ENCODE results near the gene NUCB2.

NUCB2 gene

GRCh38 chr11:17314232-17314547 is 37.7 kb downstream of the NUCB2 start:
- H3K4me3 ChIP-seq (ENCODE audit: low read length), result no peak overlapping the region
- H3K4me1 ChIP-seq (ENCODE audit: insufficient read depth, low read length), result no peaks in the 10 kb centered on the region
- H2AFZ ChIP-seq (ENCODE audit: low read depth, low read length), result no peak overlapping the region
- H3K36me3 ChIP-seq (ENCODE audit: insufficient read depth, low read length), result peaks cover 24% of the 10 kb centered on the region
- no peaks in the 10 kb centered on the region for H3K9me3 ChIP-seq (ENCODE audit: low read length)
- no peaks in the 10 kb centered on the region for H3K27me3 ChIP-seq (ENCODE audit: insufficient read depth, low read length)

DNA sequence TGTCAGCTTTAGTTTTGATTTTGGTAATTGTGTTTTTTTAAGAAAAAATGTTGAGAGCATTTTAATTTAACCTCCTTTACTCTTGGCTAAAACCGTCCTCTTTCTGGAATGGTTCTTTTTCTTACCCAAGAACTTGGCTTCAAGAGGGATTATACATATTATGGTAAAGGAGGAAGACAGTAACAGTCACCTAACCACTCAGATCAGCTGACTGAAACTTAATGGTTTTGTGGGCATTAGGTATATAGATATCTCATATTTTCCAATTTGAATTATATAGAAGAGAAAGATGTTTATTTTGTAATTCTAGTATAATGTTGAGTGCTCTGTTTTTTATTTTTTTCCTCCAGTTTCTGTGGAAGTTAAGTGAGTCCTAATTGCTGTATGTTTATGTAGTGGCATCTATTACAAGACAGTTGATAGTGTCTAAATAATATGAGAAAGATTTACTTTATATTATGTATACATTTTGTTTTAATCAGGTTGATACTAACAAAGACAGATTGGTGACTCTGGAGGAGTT is 38.4 kb downstream of the NUCB2 start:
- H2AFZ ChIP-seq (ENCODE audit: low read depth, low read length), result no peak overlapping the region
- peaks cover 1% of the 10 kb centered on the region for H3K9me3 ChIP-seq (ENCODE audit: low read length)
- H3K4me3 ChIP-seq (ENCODE audit: low read length), result no peak overlapping the region
- no peaks in the 10 kb centered on the region for H3K27me3 ChIP-seq (ENCODE audit: insufficient read depth, low read length)
- H3K36me3 ChIP-seq (ENCODE audit: insufficient read depth, low read length), result peaks cover 22% of the 10 kb centered on the region
- no peaks in the 10 kb centered on the region for H3K4me1 ChIP-seq (ENCODE audit: insufficient read depth, low read length)

DNA sequence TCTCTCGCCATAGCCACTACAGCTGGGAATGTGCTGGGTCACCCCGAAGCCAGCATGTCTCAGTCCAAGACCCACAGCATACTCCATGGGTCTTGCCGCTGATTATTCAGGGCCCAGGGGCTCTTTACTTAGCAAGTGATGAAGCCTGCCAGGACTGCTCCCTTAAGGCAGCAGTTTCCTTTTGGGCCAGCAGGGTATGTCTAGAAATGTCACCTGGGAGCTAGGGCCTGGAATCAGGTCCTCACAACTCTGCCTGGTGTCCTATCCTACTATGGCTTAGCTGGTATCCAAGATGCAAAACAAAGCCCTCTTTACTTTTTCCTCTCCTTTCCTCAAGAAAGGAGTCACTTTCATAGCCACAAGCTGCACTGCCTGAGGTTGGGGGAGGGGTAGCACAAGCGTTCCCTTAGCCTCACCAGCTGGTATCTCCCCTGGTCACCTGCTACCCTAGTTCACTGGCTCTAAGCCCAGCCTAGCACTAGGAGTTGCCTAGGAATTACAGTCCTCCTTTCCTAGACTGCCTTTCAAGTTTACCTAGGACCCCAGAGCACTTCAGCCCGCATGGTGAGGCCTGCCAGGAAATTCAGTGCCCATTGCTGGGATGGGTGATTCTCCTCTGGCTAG is 52.4 kb downstream of the NUCB2 start:
- no peaks in the 10 kb centered on the region for H3K27me3 ChIP-seq (ENCODE audit: insufficient read depth, low read length)
- H3K4me1 ChIP-seq (ENCODE audit: insufficient read depth, low read length), result no peaks in the 10 kb centered on the region
- H3K36me3 ChIP-seq (ENCODE audit: insufficient read depth, low read length), result peaks cover 16% of the 10 kb centered on the region
- H3K4me3 ChIP-seq (ENCODE audit: low read length), result no peak overlapping the region
- no peak overlapping the region for H2AFZ ChIP-seq (ENCODE audit: low read depth, low read length)
- H3K9me3 ChIP-seq (ENCODE audit: low read length), result no peaks in the 10 kb centered on the region

DNA sequence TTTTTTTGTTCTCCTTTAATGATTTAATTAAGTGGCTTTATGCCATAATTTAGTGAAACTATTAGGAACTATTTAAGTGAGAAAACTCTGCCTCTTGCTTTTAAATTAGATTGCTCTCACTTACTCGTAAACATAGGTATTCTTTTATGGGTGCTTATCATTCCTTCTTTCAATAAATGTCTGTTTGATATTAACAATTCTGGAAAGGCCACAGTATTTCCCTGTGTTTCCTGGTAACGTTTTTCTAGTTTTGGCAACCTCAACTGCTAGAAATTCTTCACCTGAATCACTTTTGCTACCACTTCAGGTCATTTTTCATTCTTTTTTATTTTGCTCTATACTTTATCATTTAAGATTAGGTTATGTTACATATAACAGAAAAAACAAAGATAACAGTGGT is 55.1 kb downstream of the NUCB2 start:
- H3K36me3 ChIP-seq (ENCODE audit: insufficient read depth, low read length), result peaks cover 16% of the 10 kb centered on the region
- H3K27me3 ChIP-seq (ENCODE audit: insufficient read depth, low read length), result no peaks in the 10 kb centered on the region
- H3K9me3 ChIP-seq (ENCODE audit: low read length), result no peaks in the 10 kb centered on the region
- no peak overlapping the region for H3K4me3 ChIP-seq (ENCODE audit: low read length)
- H3K4me1 ChIP-seq (ENCODE audit: insufficient read depth, low read length), result no peaks in the 10 kb centered on the region
- H2AFZ ChIP-seq (ENCODE audit: low read depth, low read length), result no peak overlapping the region

- Histone ChIP-seq H3K4me3 (ENCODE audit: low read length) (no peak overlapping the region), H3K9me3 (ENCODE audit: low read length) (no peaks in the 10 kb centered on the region), H3K36me3 (ENCODE audit: insufficient read depth, low read length) (peaks cover 16% of the 10 kb centered on the region)
These were observed 57.5 kb downstream of the NUCB2 start for GRCh38 chr11:17333799-17334586.

DNA sequence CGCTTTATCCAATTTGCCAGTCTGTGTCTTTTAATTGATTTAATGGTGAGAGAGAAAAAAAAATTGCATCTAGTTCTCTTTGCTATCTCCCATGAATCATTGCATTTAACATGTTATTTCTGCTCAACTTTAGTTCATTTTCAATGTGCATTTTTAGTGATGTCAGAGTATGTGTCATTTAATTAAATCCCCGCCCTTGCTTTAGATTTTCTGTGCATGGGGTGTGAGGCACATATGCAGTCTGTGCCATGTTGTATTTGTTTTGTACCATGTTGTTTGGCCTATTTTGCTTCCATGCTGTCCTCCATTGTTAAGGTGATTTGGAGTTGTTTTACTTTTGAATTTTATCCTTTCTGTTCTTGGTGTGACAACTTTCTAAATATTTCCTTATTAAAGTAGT is 66.7 kb downstream of the NUCB2 start:
- no peak overlapping the region for H3K4me3 ChIP-seq (ENCODE audit: low read length)
- H3K27me3 ChIP-seq (ENCODE audit: insufficient read depth, low read length), result no peaks in the 10 kb centered on the region
- no peaks in the 10 kb centered on the region for H3K4me1 ChIP-seq (ENCODE audit: insufficient read depth, low read length)
- H3K9me3 ChIP-seq (ENCODE audit: low read length), result no peaks in the 10 kb centered on the region
- H3K36me3 ChIP-seq (ENCODE audit: insufficient read depth, low read length), result no peaks in the 10 kb centered on the region
- H2AFZ ChIP-seq (ENCODE audit: low read depth, low read length), result no peak overlapping the region

More at GRCh38 chr11:17333799-17334586, 57.5 kb downstream of the NUCB2 start:
- Histone ChIP-seq H3K4me1 (ENCODE audit: insufficient read depth, low read length) (no peaks in the 10 kb centered on the region), H3K27me3 (ENCODE audit: insufficient read depth, low read length) (no peaks in the 10 kb centered on the region), H2AFZ (ENCODE audit: low read depth, low read length) (no peak overlapping the region)

DNA sequence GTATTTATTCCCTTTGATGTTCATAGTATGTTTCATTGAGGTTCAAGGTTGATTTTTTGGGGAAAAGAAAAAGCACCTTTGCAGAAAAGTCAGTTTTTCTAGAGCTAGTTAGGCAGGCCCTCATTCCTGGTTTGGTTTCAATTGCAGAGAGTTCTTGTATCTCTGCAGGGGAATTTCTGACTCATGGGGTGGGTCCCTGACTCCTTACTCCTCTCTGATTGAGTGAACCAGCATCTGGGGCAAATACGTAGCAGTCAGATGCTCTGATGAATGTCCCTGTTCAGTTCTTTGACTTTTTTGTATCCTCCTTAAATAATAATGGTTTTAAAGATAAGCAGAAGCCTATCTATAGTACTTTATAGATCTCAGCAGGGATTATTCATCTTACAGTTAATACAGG is 67.4 kb downstream of the NUCB2 start:
- no peaks in the 10 kb centered on the region for H3K36me3 ChIP-seq (ENCODE audit: insufficient read depth, low read length)
- no peaks in the 10 kb centered on the region for H3K27me3 ChIP-seq (ENCODE audit: insufficient read depth, low read length)
- no peak overlapping the region for H2AFZ ChIP-seq (ENCODE audit: low read depth, low read length)
- H3K4me1 ChIP-seq (ENCODE audit: insufficient read depth, low read length), result no peaks in the 10 kb centered on the region
- no peak overlapping the region for H3K4me3 ChIP-seq (ENCODE audit: low read length)
- H3K9me3 ChIP-seq (ENCODE audit: low read length), result no peaks in the 10 kb centered on the region

DNA sequence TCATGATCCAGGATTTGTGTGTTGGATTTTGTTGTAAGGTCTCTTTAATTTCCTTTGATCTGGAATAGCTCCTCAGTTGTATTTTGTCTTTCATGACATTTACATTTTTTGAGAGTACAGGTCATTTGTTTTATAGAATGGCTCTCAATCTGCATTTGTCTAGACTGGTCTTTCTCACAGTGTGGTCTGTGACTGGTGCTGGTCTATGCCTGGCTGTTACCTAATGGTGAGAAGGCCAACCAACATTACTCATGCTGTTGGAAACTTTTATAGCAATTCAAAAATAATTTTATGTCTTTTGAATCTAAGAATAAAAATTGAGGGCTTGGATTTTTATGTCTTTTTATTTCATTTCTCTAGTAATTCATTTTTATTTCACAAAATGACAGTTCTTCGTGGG is 71.1 kb downstream of the NUCB2 start:
- H3K4me3 ChIP-seq (ENCODE audit: low read length), result no peak overlapping the region
- H2AFZ ChIP-seq (ENCODE audit: low read depth, low read length), result no peak overlapping the region
- H3K4me1 ChIP-seq (ENCODE audit: insufficient read depth, low read length), result peaks cover 4% of the 10 kb centered on the region
- no peaks in the 10 kb centered on the region for H3K36me3 ChIP-seq (ENCODE audit: insufficient read depth, low read length)
- H3K9me3 ChIP-seq (ENCODE audit: low read length), result no peaks in the 10 kb centered on the region
- no peaks in the 10 kb centered on the region for H3K27me3 ChIP-seq (ENCODE audit: insufficient read depth, low read length)

GRCh38 chr11:17350455-17351171 is 74.1 kb downstream of the NUCB2 start:
- Histone ChIP-seq H3K4me1 (ENCODE audit: insufficient read depth, low read length) (peaks cover 12% of the 10 kb centered on the region), H3K4me3 (ENCODE audit: low read length) (no peak overlapping the region), H3K27me3 (ENCODE audit: insufficient read depth, low read length) (no peaks in the 10 kb centered on the region), H2AFZ (ENCODE audit: low read depth, low read length) (no peak overlapping the region), H3K9me3 (ENCODE audit: low read length) (no peaks in the 10 kb centered on the region), H3K36me3 (ENCODE audit: insufficient read depth, low read length) (no peaks in the 10 kb centered on the region)

GRCh38 chr11:17351172-17351509 is 74.6 kb downstream of the NUCB2 start:
- Histone ChIP-seq H3K4me3 (ENCODE audit: low read length) (peak overlapping the region; percentile 88), H3K9me3 (ENCODE audit: low read length) (no peaks in the 10 kb centered on the region), H3K27me3 (ENCODE audit: insufficient read depth, low read length) (no peaks in the 10 kb centered on the region), H3K4me1 (ENCODE audit: insufficient read depth, low read length) (peaks cover 12% of the 10 kb centered on the region), H3K36me3 (ENCODE audit: insufficient read depth, low read length) (no peaks in the 10 kb centered on the region), H2AFZ (ENCODE audit: low read depth, low read length) (peak overlapping the region; percentile 97)

GRCh38 chr11:17351510-17352176 is 75.1 kb downstream of the NUCB2 start, which contains the start of gene NCR3LG1:
Gene NCR3LG1, plus strand, starts transcription at chr11:17351800. Its CDS starts 170 bp downstream, at chr11:17351970.
- peaks cover 2% of the 10 kb centered on the region for H3K36me3 ChIP-seq (ENCODE audit: insufficient read depth, low read length)

GRCh38 chr11:17352950-17353820 is 76.6 kb downstream of the NUCB2 start:
- H3K9me3 ChIP-seq (ENCODE audit: low read length), result peaks cover 2% of the 10 kb centered on the region
- peak overlapping the region; percentile 97 for H2AFZ ChIP-seq (ENCODE audit: low read depth, low read length)
- H3K36me3 ChIP-seq (ENCODE audit: insufficient read depth, low read length), result peaks cover 10% of the 10 kb centered on the region
- H3K27me3 ChIP-seq (ENCODE audit: insufficient read depth, low read length), result no peaks in the 10 kb centered on the region
- peak overlapping the region; percentile 88 for H3K4me3 ChIP-seq (ENCODE audit: low read length)
- H3K4me1 ChIP-seq (ENCODE audit: insufficient read depth, low read length), result peaks cover 12% of the 10 kb centered on the region

More at GRCh38 chr11:17351510-17352176, 75.1 kb downstream of the NUCB2 start, which contains the start of gene NCR3LG1:
- Histone ChIP-seq H2AFZ (ENCODE audit: low read depth, low read length) (peak within 1 kb of the TSS; percentile 97), H3K9me3 (ENCODE audit: low read length) (no peaks in the 10 kb centered on the region), H3K4me3 (ENCODE audit: low read length) (peak within 1 kb of the TSS; percentile 88), H3K4me1 (ENCODE audit: insufficient read depth, low read length) (peaks cover 12% of the 10 kb centered on the region), H3K27me3 (ENCODE audit: insufficient read depth, low read length) (no peaks in the 10 kb centered on the region)
